ENCODE results near the gene GPC6.

DNA sequence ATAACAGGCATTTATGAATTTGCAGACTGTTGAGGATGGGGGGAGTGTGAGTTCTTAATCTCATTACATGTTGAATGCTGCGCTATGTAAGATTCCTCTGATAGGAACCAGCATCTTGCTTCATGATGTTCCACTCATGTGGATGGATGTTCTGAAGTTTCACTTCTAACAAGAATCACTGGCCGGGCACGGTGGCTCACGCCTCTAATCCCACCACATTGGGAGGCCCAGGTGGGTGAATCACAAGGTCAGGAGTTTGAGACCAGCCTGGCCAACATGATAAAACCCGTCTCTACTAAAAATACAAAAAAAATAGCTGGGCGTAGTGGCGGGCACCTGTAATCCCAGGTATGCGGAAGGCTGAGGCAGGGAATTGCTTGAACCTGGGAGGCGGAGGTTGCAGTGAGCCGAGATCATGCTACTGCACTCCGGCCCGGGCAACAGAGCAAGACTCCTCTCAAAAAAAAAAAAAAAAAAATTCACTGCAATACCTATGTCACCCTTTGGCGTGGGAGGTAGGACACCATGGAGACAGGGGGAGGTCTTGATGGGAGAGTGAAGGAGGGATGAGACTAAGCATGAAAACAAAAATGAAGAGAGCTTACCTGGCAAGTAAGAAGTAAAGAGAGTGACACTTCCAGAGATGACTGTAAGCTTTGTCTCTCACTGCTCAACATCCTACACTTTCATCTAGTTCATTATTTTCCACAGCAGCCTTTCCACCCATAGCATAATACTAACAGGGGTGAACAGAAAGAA, 1119.8 kb downstream of the GPC6 start:
- TF ChIP-seq, protein P1, sequence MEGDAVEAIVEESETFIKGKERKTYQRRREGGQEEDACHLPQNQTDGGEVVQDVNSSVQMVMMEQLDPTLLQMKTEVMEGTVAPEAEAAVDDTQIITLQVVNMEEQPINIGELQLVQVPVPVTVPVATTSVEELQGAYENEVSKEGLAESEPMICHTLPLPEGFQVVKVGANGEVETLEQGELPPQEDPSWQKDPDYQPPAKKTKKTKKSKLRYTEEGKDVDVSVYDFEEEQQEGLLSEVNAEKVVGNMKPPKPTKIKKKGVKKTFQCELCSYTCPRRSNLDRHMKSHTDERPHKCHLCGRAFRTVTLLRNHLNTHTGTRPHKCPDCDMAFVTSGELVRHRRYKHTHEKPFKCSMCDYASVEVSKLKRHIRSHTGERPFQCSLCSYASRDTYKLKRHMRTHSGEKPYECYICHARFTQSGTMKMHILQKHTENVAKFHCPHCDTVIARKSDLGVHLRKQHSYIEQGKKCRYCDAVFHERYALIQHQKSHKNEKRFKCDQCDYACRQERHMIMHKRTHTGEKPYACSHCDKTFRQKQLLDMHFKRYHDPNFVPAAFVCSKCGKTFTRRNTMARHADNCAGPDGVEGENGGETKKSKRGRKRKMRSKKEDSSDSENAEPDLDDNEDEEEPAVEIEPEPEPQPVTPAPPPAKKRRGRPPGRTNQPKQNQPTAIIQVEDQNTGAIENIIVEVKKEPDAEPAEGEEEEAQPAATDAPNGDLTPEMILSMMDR (IDR thresholded peaks at IDR 0.05) = no peak
- TF ChIP-seq POLR2AphosphoS5 (IDR thresholded peaks at IDR 0.05) (no peak), EP300 (IDR thresholded peaks at IDR 0.05) (no peak), POLR2A (IDR thresholded peaks at IDR 0.05) (no peak)
